Immature natural killer cell (primary cell): ENCODE data around the gene NQO2. TPM values are rescaled to one million over a fixed set of nuclear protein-coding genes. Genes with fewer than 3 reads are reported as not detected.

Source experiments
- DNase-seq, 3 donors: peaks; one replicate each; pipeline ENCODE4 v3.0.0; 2022; ENCODE audit warnings: mixed read lengths in 1 of 3
- H3K27ac Mint-ChIP-seq, 6 donors: one replicate each; pipeline ENCODE4 v1.8.0; 2020; ENCODE audit warnings: mixed read lengths in 6 of 6, mild to moderate bottlenecking in 5 of 6, inconsistent platforms in 4 of 6, moderate library complexity in 3 of 6
- H3K27me3 Mint-ChIP-seq, 3 donors: one replicate each; pipeline ENCODE4 v1.8.0; 2020 to 2021; ENCODE audit warnings: low read depth in 3 of 3, mild to moderate bottlenecking in 3 of 3, mixed read lengths in 3 of 3, moderate library complexity in 3 of 3, inconsistent platforms in 1 of 3
- H3K36me3 Mint-ChIP-seq, 3 donors: one replicate each; pipeline ENCODE4 v1.8.0; 2020; ENCODE audit warnings: mixed read lengths in 3 of 3, inconsistent platforms in 2 of 3, mild to moderate bottlenecking in 2 of 3
- H3K4me1 Mint-ChIP-seq, 2 donors: one replicate each; pipeline ENCODE4 v1.8.0; 2020; ENCODE audit warnings: inconsistent platforms in 2 of 2, mild to moderate bottlenecking in 2 of 2, mixed read lengths in 2 of 2, moderate library complexity in 1 of 2
- H3K4me3 Mint-ChIP-seq, 5 donors: one replicate each; pipeline ENCODE4 v1.8.0; 2020; ENCODE audit warnings: mild to moderate bottlenecking in 5 of 5, mixed read lengths in 5 of 5, inconsistent platforms in 3 of 5, moderate library complexity in 3 of 5
- H3K9me3 Mint-ChIP-seq, 6 donors: one replicate each; pipeline ENCODE4 v1.8.0; 2020; ENCODE audit warnings: mild to moderate bottlenecking in 6 of 6, mixed read lengths in 6 of 6, inconsistent platforms in 4 of 6, moderate library complexity in 3 of 6
- polyA plus RNA-seq, 3 donors: library from polyadenylated mRNA; unstranded; fragments of 300-500 nt; fragmentation: Illumina TruSeq; gene quantifications; one replicate each; pipeline ENCODE4 v1.2.3, GENCODE V29; 2021

Gene NQO2
- 10 to 100 TPM; 55.5 to 74.7 (median 67.9) TPM for polyA plus RNA-seq

- Mint-ChIP-seq H3K9me3 (no peaks in the 10 kb centered on the region), H3K27ac (peak within 1 kb of the TSS; percentile 78 to 90 (median 86)), H3K4me3 (peak within 1 kb of the TSS; percentile 87 to 93 (median 89)), H3K4me1 (peaks cover 34 to 35% of the 10 kb centered on the region in 2 donors), H3K36me3 (peaks cover 0 to 12% (median 7%) of the 10 kb centered on the region in 3 donors), H3K27me3 (peaks cover 2 to 8% (median 3%) of the 10 kb centered on the region in 3 donors)
- peak; percentile 84 to 87 (median 87) for DNase-seq
Measured at GRCh38 chr6:2999618-3000557, at the start of gene NQO2. TSS of gene NQO2 (plus strand) at chr6:2999894. CDS start at chr6:3006553, 6,659 bp downstream.

GRCh38 chr6:2950713-2951112, 49.0 kb upstream of the NQO2 start:
- Mint-ChIP-seq H3K27me3 (peaks cover 0 to 2% (median 0%) of the 10 kb centered on the region in 3 donors), H3K9me3 (no peaks in the 10 kb centered on the region), H3K4me3 (no peak overlapping the region), H3K4me1 (peaks cover 17 to 28% of the 10 kb centered on the region in 2 donors), H3K27ac (no peak overlapping the region), H3K36me3 (peaks cover 29 to 61% (median 58%) of the 10 kb centered on the region in 3 donors)
- DNase-seq: no peak

- Mint-ChIP-seq H3K9me3 (no peaks in the 10 kb centered on the region), H3K27me3 (peaks cover 0 to 2% (median 0%) of the 10 kb centered on the region in 3 donors), H3K36me3 (peaks cover 29 to 62% (median 58%) of the 10 kb centered on the region in 3 donors), H3K27ac (peak overlapping the region; percentile 66 to 88 (median 78)), H3K4me3 (peak overlapping the region; percentile 27 to 52 (median 46)), H3K4me1 (peaks cover 17 to 24% of the 10 kb centered on the region in 2 donors)
- DNase-seq: peak in 2 of 3 donors; percentile 22 to 41
Measured at GRCh38 chr6:2951728-2952127, 48.0 kb upstream of the NQO2 start.

GRCh38 chr6:2952557-2953095, 47.1 kb upstream of the NQO2 start:
- DNase-seq: peak in 2 of 3 donors; percentile 26 to 42
- Mint-ChIP-seq H3K36me3 (peaks cover 26 to 57% (median 53%) of the 10 kb centered on the region in 3 donors), H3K27ac (peak overlapping the region in 5 of 6 donors; percentile 7 to 67 (median 46)), H3K4me3 (peak overlapping the region in 1 of 5 donors; percentile 51), H3K9me3 (no peaks in the 10 kb centered on the region), H3K27me3 (peaks cover 0 to 2% (median 0%) of the 10 kb centered on the region in 3 donors), H3K4me1 (peaks cover 19 to 31% of the 10 kb centered on the region in 2 donors)

GRCh38 chr6:2953098-2953497, 46.6 kb upstream of the NQO2 start:
- Mint-ChIP-seq H3K36me3 (peaks cover 22 to 53% (median 49%) of the 10 kb centered on the region in 3 donors), H3K4me3 (no peak overlapping the region), H3K27ac (peak overlapping the region in 3 of 6 donors; percentile 12 to 67 (median 19)), H3K9me3 (no peaks in the 10 kb centered on the region), H3K27me3 (peaks cover 0 to 2% (median 0%) of the 10 kb centered on the region in 3 donors), H3K4me1 (peaks cover 24 to 36% of the 10 kb centered on the region in 2 donors)
- no peak for DNase-seq

- H3K36me3 Mint-ChIP-seq: peaks cover 4 to 24% (median 24%) of the 10 kb centered on the region in 3 donors
- no peak overlapping the region for H3K4me3 Mint-ChIP-seq
- H3K9me3 Mint-ChIP-seq: no peaks in the 10 kb centered on the region
- no peak for DNase-seq
- no peaks in the 10 kb centered on the region for H3K27me3 Mint-ChIP-seq
- H3K4me1 Mint-ChIP-seq: peaks cover 29 to 49% of the 10 kb centered on the region in 2 donors
- H3K27ac Mint-ChIP-seq: peak overlapping the region in 4 of 6 donors; percentile 12 to 83 (median 49)
Measured at GRCh38 chr6:2956930-2957685, 42.6 kb upstream of the NQO2 start.

- Mint-ChIP-seq H3K9me3 (no peaks in the 10 kb centered on the region), H3K27me3 (no peaks in the 10 kb centered on the region), H3K36me3 (peaks cover 4 to 19% (median 17%) of the 10 kb centered on the region in 3 donors), H3K4me1 (peaks cover 28 to 52% of the 10 kb centered on the region in 2 donors), H3K4me3 (no peak overlapping the region), H3K27ac (peak overlapping the region in 5 of 6 donors; percentile 49 to 83 (median 64))
- DNase-seq: no peak
Measured at GRCh38 chr6:2957696-2958330, 41.9 kb upstream of the NQO2 start.

- Mint-ChIP-seq H3K9me3 (no peaks in the 10 kb centered on the region), H3K4me1 (peaks cover 28 to 55% of the 10 kb centered on the region in 2 donors), H3K27me3 (no peaks in the 10 kb centered on the region), H3K36me3 (peaks cover 1 to 14% (median 12%) of the 10 kb centered on the region in 3 donors), H3K27ac (peak overlapping the region; percentile 24 to 67 (median 62)), H3K4me3 (peak overlapping the region in 2 of 5 donors; percentile 21 to 29)
- DNase-seq: no peak
Measured at GRCh38 chr6:2958331-2958711, 41.4 kb upstream of the NQO2 start.

GRCh38 chr6:2958776-2959175, 40.9 kb upstream of the NQO2 start:
- Mint-ChIP-seq H3K4me1 (peaks cover 28 to 60% of the 10 kb centered on the region in 2 donors), H3K4me3 (no peak overlapping the region), H3K27ac (peak overlapping the region in 5 of 6 donors; percentile 24 to 67 (median 64)), H3K9me3 (no peaks in the 10 kb centered on the region), H3K36me3 (peaks cover 0 to 13% (median 11%) of the 10 kb centered on the region in 3 donors), H3K27me3 (no peaks in the 10 kb centered on the region)
- DNase-seq: no peak

- Mint-ChIP-seq H3K9me3 (no peaks in the 10 kb centered on the region), H3K4me1 (peaks cover 29 to 68% of the 10 kb centered on the region in 2 donors), H3K27me3 (no peaks in the 10 kb centered on the region), H3K36me3 (peaks cover 0 to 6% (median 6%) of the 10 kb centered on the region in 3 donors), H3K27ac (peak overlapping the region in 4 of 6 donors; percentile 36 to 59 (median 52)), H3K4me3 (no peak overlapping the region)
- DNase-seq: no peak
Measured at GRCh38 chr6:2959909-2960719, 39.6 kb upstream of the NQO2 start.

- Mint-ChIP-seq H3K36me3 (peaks cover 0 to 10% (median 4%) of the 10 kb centered on the region in 3 donors), H3K9me3 (no peaks in the 10 kb centered on the region), H3K4me3 (no peak overlapping the region), H3K27ac (no peak overlapping the region), H3K4me1 (peaks cover 30 to 70% of the 10 kb centered on the region in 2 donors), H3K27me3 (no peaks in the 10 kb centered on the region)
- no peak for DNase-seq
Measured at GRCh38 chr6:2960935-2961334, 38.8 kb upstream of the NQO2 start.

GRCh38 chr6:2961506-2961905, 38.2 kb upstream of the NQO2 start:
- peaks cover 33 to 70% of the 10 kb centered on the region in 2 donors for H3K4me1 Mint-ChIP-seq
- no peaks in the 10 kb centered on the region for H3K9me3 Mint-ChIP-seq
- H3K36me3 Mint-ChIP-seq: peaks cover 0 to 14% (median 0%) of the 10 kb centered on the region in 3 donors
- no peak for DNase-seq
- no peaks in the 10 kb centered on the region for H3K27me3 Mint-ChIP-seq
- H3K27ac Mint-ChIP-seq: no peak overlapping the region
- no peak overlapping the region for H3K4me3 Mint-ChIP-seq
